NCI-H2081 (cell line): ENCODE data around the gene FCF1.

Experiments
- DNase-seq, 2 experiments: peaks; one replicate each; lab custom pipeline; 2025; lab: John Stamatoyannopoulos, UW

Gene FCF1

GRCh38 chr14:74765721-74766120, 52.8 kb downstream of the FCF1 start:
- no peak for DNase-seq

DNA sequence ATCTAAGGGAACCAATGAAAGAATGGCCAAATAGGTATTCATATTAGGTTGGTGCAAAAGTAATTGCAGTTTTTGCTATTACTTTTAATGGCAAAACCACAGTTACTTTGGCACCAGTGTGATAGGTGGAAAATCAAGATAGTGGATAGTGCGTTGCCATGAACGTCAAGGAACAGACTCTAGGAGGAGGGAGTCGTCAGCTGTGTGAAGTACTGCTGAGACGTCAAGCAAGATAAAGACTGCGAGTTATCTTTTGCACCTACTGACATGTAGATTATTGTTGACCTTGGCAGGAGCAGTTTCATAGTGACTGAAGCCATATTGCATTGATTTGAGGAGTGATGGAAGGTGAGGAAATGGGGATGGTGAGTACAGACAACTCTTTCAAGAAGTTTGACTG, 58.5 kb downstream of the FCF1 start:
- DNase-seq, result no peak

DNA sequence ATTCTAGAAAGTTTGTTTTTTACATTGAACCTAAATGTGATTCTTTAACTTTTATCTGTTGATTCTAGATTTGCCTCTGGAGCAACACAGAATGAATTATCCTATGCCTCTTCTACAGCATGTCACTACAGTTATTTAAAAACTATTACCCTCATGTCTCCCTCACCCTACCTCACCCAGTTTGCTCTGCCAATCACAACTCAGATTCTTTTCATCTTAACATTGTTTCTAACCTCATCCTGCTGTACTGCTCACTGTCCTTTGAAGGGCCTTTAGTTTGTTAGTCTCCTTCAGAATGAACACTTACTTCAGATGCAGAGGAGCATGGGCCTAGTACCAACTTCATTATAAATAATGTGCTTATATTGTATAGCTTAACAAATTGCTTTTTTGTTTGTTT, 71.7 kb downstream of the FCF1 start:
- no peak for DNase-seq

DNA sequence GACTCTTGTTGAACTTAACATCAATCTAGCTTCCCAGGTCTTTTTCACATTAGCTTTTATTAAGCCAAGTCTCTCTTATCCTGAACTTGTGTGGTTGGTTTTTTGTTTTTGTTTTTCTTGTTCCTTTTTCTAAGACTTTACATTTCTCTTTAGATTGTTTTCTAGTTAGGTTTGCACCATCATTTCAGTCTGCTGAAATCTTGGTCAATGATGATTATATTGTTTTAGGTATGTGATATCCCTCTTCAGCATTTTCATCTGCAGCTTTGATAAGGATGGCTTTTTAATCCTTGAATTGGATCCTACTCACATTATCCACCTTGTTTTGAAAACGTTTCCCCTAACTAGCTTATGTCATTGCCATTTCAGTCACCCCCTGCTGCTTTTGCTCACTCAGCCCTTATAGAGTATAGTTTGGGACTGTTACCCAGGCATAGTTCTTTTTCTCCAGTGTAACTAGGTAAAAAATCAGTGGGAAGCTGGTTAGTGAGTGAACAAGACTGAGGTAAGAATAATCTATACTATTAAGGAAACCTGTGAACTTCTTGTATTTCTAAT, 72.2 kb downstream of the FCF1 start:
- no peak for DNase-seq

DNA sequence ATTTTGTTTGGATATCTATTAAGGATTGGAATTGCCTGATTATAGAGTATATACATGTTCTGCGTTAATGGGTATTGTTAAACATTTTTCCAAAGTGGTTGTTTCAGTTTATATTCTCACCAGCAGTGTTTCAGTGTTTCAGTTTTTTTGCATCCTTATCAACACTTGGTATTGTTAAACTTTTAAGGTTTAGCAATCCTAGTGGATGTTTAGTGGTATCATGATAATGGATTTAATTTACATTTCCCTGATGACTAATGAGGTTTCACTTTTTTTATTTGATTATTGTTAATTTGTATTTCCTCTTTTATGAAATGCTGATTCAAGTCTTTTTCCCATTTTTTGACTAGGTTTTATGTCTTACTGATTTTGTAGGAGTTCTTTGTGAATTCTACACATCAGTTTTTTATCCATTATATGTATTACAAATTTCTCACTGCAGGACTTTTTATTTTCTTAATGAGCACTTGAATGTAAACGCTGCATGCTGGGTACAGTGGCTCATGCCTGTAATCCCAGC, 73.9 kb downstream of the FCF1 start:
- no peak for DNase-seq
